Smooth muscle cell (in vitro differentiated cells): ENCODE results near the gene B3GALT4. TPM values are rescaled to one million over a fixed set of nuclear protein-coding genes. Genes with fewer than 3 reads are reported as not detected.

ENCODE experiments used
- DNase-seq: peaks from one replicate; lab custom pipeline; 2025; ENCODE audit not compliant: unreplicated experiment; lab: John Stamatoyannopoulos, UW
- H2AFZ ChIP-seq: fragments of 200-600 bp; sonication (generic); 2 replicates; pipeline ENCODE4 v1.6.0; 2016; ENCODE audit warnings: antibody characterized with exemption, low read depth, mild to moderate bottlenecking
- H3F3A ChIP-seq: fragments of 200-600 bp; sonication (generic); 2 replicates; pipeline ENCODE4 v1.6.0; 2017; ENCODE audit warnings: antibody characterized with exemption, low read depth
- H3K27ac ChIP-seq: fragments of 200-600 bp; sonication (generic); 2 replicates; pipeline ENCODE4 v1.5.1; 2016; ENCODE audit warnings: low read depth, mild to moderate bottlenecking
- H3K27me3 ChIP-seq: fragments of 200-600 bp; sonication (generic); 2 replicates; pipeline ENCODE4 v1.6.1; 2016; ENCODE audit warnings: low read depth, mild to moderate bottlenecking
- H3K36me3 ChIP-seq: fragments of 200-600 bp; sonication (generic); 2 replicates; pipeline ENCODE4 v1.5.1; 2016; ENCODE audit warnings: low read depth
- H3K4me1 ChIP-seq: fragments of 200-600 bp; sonication (generic); 2 replicates; pipeline ENCODE4 v1.5.1; 2016; ENCODE audit warnings: low read depth
- H3K4me2 ChIP-seq: fragments of 200-600 bp; sonication (generic); 2 replicates; pipeline ENCODE4 v1.6.0; 2016; ENCODE audit warnings: mild to moderate bottlenecking
- H3K4me3 ChIP-seq: fragments of 200-600 bp; sonication (generic); 2 replicates; pipeline ENCODE4 v1.5.1; 2016; ENCODE audit warnings: mild to moderate bottlenecking
- H3K79me2 ChIP-seq: fragments of 200-600 bp; sonication (generic); 2 replicates; pipeline ENCODE4 v1.6.0; 2016; ENCODE audit warnings: low read depth, mild to moderate bottlenecking
- H3K9ac ChIP-seq: fragments of 200-600 bp; sonication (generic); 2 replicates; pipeline ENCODE4 v1.6.0; 2016; ENCODE audit warnings: low read depth
- H3K9me3 ChIP-seq: fragments of 200-600 bp; sonication (generic); replicated peaks from 2 replicates; pipeline ENCODE4 v1.5.1; 2016; ENCODE audit warnings: low read depth
- H4K20me1 ChIP-seq: fragments of 200-600 bp; sonication (generic); 2 replicates; pipeline ENCODE4 v1.6.0; 2016; ENCODE audit warnings: low read depth
- CTCF ChIP-seq: fragments of 200-600 bp; sonication (generic); IDR thresholded peaks from 2 replicates; pipeline ENCODE4 v1.5.1; 2017; ENCODE audit warnings: borderline replicate concordance, mild to moderate bottlenecking, antibody characterized with exemption; ENCODE audit not compliant: insufficient read depth, poor library complexity, severe bottlenecking
- WGBS: methylation state at CpG from one replicate; pipeline ENCODE4 v1.1.7; 2016; ENCODE audit warnings: low lambda C conversion rate; 5-methylcytosine and 5-hydroxymethylcytosine counted together
- polyA plus RNA-seq: library from polyadenylated mRNA; unstranded; fragments of >200 nt; fragmentation: Nextera tagmentation; extraction: Ambion mirVana; gene quantifications from 2 replicates; pipeline ENCODE4 v1.2.1, GENCODE V29; 2016
- total RNA-seq: library from RNA; depleted of rRNA; stranded (reverse); fragments of >200 nt; gene quantifications from 2 replicates; pipeline ENCODE4 v1.2.3, GENCODE V29; 2014

B3GALT4 gene
- total and polyA plus RNA-seq, 2 experiments from 2014 or later = 2.9 to 6.1 TPM

- no peak for DNase-seq
- Histone ChIP-seq H3K4me2 (peak overlapping the region; percentile 94), H3K27me3 (no peaks in the 10 kb centered on the region), H3F3A (peaks cover 15% of the 10 kb centered on the region), H3K9me3 (no peaks in the 10 kb centered on the region), H3K79me2 (peaks cover 41% of the 10 kb centered on the region), H3K4me3 (peak overlapping the region; percentile 70), H2AFZ (peak overlapping the region; percentile 91), H3K9ac (peak overlapping the region; percentile 83), H3K36me3 (no peaks in the 10 kb centered on the region), H3K27ac (peak overlapping the region; percentile 36), H3K4me1 (peaks cover 13% of the 10 kb centered on the region), H4K20me1 (no peaks in the 10 kb centered on the region)
- no peak for TF ChIP-seq CTCF
- 24% methylated on average over 21 of the region's 21 CpGs for WGBS
Measured at GRCh38 chr6:33288141-33288920, 11.4 kb downstream of the B3GALT4 start.

- 1% methylated on average over 43 of the region's 43 CpGs for WGBS
- H4K20me1 ChIP-seq = no peaks in the 10 kb centered on the region
- peak within 1 kb of the TSS; percentile 70 for H3K4me3 ChIP-seq
- H3F3A ChIP-seq = peaks cover 18% of the 10 kb centered on the region
- peak within 1 kb of the TSS; percentile 36 for H3K27ac ChIP-seq
- H3K79me2 ChIP-seq = peaks cover 41% of the 10 kb centered on the region
- H3K4me1 ChIP-seq = peaks cover 13% of the 10 kb centered on the region
- H2AFZ ChIP-seq = peak within 1 kb of the TSS; percentile 91
- no peaks in the 10 kb centered on the region for H3K9me3 ChIP-seq
- no peak for TF ChIP-seq CTCF
- peak; percentile 53 for DNase-seq
- H3K27me3 ChIP-seq = no peaks in the 10 kb centered on the region
- H3K9ac ChIP-seq = peak within 1 kb of the TSS; percentile 83
- no peaks in the 10 kb centered on the region for H3K36me3 ChIP-seq
- peak within 1 kb of the TSS; percentile 94 for H3K4me2 ChIP-seq
Measured at GRCh38 chr6:33288921-33289783, 12.2 kb downstream of the B3GALT4 start, which contains the start of the genes PFDN6 and WDR46. PFDN6 (plus strand) TSS chr6:33289601; CDS start chr6:33289857, 256 bp downstream. WDR46 (minus strand) TSS chr6:33289239; CDS start chr6:33289170, 69 bp downstream.

- H3K79me2 ChIP-seq = peaks cover 40% of the 10 kb centered on the region
- peaks cover 18% of the 10 kb centered on the region for H3F3A ChIP-seq
- H2AFZ ChIP-seq = peak overlapping the region; percentile 91
- no peaks in the 10 kb centered on the region for H3K9me3 ChIP-seq
- peaks cover 13% of the 10 kb centered on the region for H3K4me1 ChIP-seq
- no peak for DNase-seq
- H3K27ac ChIP-seq = peak overlapping the region; percentile 36
- 5% methylated on average over 14 of the region's 14 CpGs for WGBS
- H3K27me3 ChIP-seq = no peaks in the 10 kb centered on the region
- no peak for TF ChIP-seq CTCF
- no peaks in the 10 kb centered on the region for H3K36me3 ChIP-seq
- H3K4me3 ChIP-seq = peak overlapping the region; percentile 70
- H4K20me1 ChIP-seq = no peaks in the 10 kb centered on the region
- peak overlapping the region; percentile 94 for H3K4me2 ChIP-seq
- H3K9ac ChIP-seq = peak overlapping the region; percentile 83
Measured at GRCh38 chr6:33289784-33290315, 12.9 kb downstream of the B3GALT4 start.
